Neural progenitor cell (in vitro differentiated cells): Measurements from ENCODE around the gene ASB13. TPM values are rescaled to one million over a fixed set of nuclear protein-coding genes. Genes with fewer than 3 reads are reported as not detected.

Experiments used
- DNase-seq: peaks from one replicate; pipeline ENCODE4 v3.0.0-alpha.2; 2016; ENCODE audit warnings: low spot score
- H2AFZ ChIP-seq: fragments of 200-600 bp; sonication (generic); replicated peaks from 2 replicates; pipeline ENCODE4 v1.6.1; 2016; ENCODE audit warnings: antibody characterized with exemption
- H3F3A ChIP-seq: fragments of 200-600 bp; sonication (generic); 2 replicates; pipeline ENCODE4 v1.6.1; 2016; ENCODE audit warnings: antibody characterized with exemption, low read depth
- H3K27ac ChIP-seq: fragments of 200-600 bp; sonication (generic); 2 replicates; pipeline ENCODE4 v1.5.1; 2016; ENCODE audit warnings: mild to moderate bottlenecking
- H3K27me3 ChIP-seq: fragments of 200-600 bp; sonication (generic); 2 replicates; pipeline ENCODE4 v1.6.1; 2016; ENCODE audit warnings: mild to moderate bottlenecking, moderate library complexity
- H3K36me3 ChIP-seq: fragments of 200-600 bp; sonication (generic); 2 replicates; pipeline ENCODE4 v1.5.1; 2016
- H3K4me1 ChIP-seq: fragments of 200-600 bp; sonication (generic); 2 replicates; pipeline ENCODE4 v1.6.1; 2016; ENCODE audit warnings: mixed run types
- H3K4me2 ChIP-seq: fragments of 200-600 bp; sonication (generic); 2 replicates; pipeline ENCODE4 v1.6.1; 2016
- H3K4me3 ChIP-seq: fragments of 200-600 bp; sonication (generic); 2 replicates; pipeline ENCODE4 v1.5.1; 2016
- H3K79me2 ChIP-seq: fragments of 200-600 bp; sonication (generic); 2 replicates; pipeline ENCODE4 v1.6.1; 2016; ENCODE audit warnings: low read depth
- H3K9ac ChIP-seq: fragments of 200-600 bp; sonication (generic); 2 replicates; pipeline ENCODE4 v1.6.1; 2016
- H3K9me3 ChIP-seq: fragments of 200-600 bp; sonication (generic); 2 replicates; pipeline ENCODE4 v1.5.1; 2016; ENCODE audit warnings: low read depth
- H4K20me1 ChIP-seq: fragments of 200-600 bp; sonication (generic); 2 replicates; pipeline ENCODE4 v1.6.1; 2016; ENCODE audit warnings: low read depth
- H3K27ac Mint-ChIP-seq: 3 replicates; pipeline ENCODE4 v1.8.0; 2021; ENCODE audit warnings: mixed read lengths
- H3K27me3 Mint-ChIP-seq: 2 replicates; pipeline ENCODE4 v1.8.0; 2022; ENCODE audit warnings: low read depth, mild to moderate bottlenecking, inconsistent platforms, moderate library complexity, mixed read lengths; ENCODE audit not compliant: insufficient read depth
- H3K36me3 Mint-ChIP-seq: 3 replicates; pipeline ENCODE4 v1.8.0; 2021; ENCODE audit warnings: mixed read lengths
- H3K4me1 Mint-ChIP-seq: 3 replicates; pipeline ENCODE4 v1.8.0; 2021; ENCODE audit warnings: mixed read lengths
- H3K4me3 Mint-ChIP-seq: 3 replicates; pipeline ENCODE4 v1.8.0; 2021; ENCODE audit warnings: mild to moderate bottlenecking, moderate library complexity, mixed read lengths
- H3K9me3 Mint-ChIP-seq: 3 replicates; pipeline ENCODE4 v1.8.0; 2020; ENCODE audit warnings: mixed read lengths
- EZH2 ChIP-seq: fragments of 200-600 bp; sonication (generic); IDR thresholded peaks from 2 replicates; pipeline ENCODE4 v1.6.1; 2017; ENCODE audit warnings: antibody characterized with exemption, mild to moderate bottlenecking, moderate library complexity
- EZH2phosphoT487 ChIP-seq: fragments of 200-600 bp; sonication (generic); IDR thresholded peaks from 2 replicates; pipeline ENCODE4 v1.6.1; 2017; ENCODE audit warnings: antibody characterized with exemption
- total RNA-seq: library from RNA; depleted of rRNA; stranded (reverse); fragments of >200 nt; gene quantifications from 2 replicates; pipeline ENCODE4 v1.2.3, GENCODE V29; 2015; ENCODE audit warnings: low replicate concordance
- TF ChIP-seq, protein P1 (sequence below): fragments of 200-600 bp; sonication (generic); IDR thresholded peaks from 2 replicates; pipeline ENCODE4 v1.5.1; 2017; ENCODE audit warnings: antibody characterized with exemption, mild to moderate bottlenecking

The ASB13 gene, protein sequence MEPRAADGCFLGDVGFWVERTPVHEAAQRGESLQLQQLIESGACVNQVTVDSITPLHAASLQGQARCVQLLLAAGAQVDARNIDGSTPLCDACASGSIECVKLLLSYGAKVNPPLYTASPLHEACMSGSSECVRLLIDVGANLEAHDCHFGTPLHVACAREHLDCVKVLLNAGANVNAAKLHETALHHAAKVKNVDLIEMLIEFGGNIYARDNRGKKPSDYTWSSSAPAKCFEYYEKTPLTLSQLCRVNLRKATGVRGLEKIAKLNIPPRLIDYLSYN
- 15.0 and 18.1 TPM in 2 replicates for total RNA-seq

DNA sequence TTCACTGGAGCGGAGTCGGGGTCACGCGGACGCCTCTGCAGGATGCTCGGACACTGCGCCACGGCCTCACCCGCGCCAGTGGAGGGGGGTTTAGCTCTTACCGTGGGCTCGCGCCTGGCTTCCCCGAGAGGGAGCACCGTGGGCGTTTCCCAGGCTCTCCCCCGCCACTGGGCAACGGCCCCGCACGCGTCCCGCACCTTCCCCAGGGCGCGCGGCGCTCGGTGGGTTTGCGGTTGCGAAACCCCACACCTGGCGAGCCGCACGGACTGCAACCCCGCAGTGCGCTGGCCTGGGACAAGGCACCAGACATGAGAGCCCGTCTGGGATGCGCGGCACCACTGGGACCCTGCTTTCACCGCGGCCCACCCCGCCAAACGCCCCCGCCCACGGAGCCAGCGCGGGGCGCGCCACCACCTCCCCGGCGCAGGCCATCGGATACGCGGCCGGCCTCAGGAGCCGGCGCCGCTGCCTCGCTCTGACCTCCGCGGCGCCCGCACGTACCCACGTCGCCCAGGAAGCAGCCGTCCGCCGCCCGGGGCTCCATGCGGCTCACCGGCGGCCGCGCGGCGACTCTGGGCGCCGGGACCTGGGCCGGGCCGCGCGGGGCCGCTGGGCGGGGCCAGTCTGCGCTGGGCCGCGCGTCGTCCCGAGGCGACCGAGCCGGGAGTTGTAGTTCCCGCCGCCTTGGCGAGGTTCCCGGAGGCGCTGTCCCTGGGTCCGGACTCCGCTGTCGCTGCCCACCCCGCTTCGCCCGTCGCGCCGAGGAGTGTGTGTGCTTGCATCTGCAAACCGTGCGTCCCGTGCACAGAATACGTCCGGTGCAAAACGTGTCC is at the start of gene ASB13:
ASB13 (minus strand) TSS at position 588 of the 833 bp plus-strand sequence; CDS start at position 544, 44 bp downstream.
- H3K27ac Mint-ChIP-seq, result peak within 1 kb of the TSS; percentile 93

DNA sequence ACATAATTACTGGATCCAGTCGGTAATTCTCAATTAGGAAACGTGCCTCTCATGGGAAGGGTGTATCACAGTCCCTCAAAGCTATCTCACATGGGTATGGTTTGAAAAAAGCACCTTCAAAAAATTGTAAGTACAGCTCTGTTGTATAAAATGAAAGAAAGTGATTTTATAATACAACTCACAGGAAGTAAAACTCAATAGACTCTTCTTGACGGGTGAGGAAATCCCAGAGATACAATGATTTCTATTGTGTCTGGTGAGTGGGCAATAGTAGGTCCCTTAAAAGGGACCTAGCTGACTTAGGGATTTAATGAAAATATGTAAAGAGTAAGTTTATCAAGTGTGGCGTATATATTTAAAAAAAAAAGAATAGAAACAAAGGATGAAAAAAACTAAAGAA is 45.2 kb upstream of the ASB13 start:
- peaks cover 3% of the 10 kb centered on the region for H3K27me3 Mint-ChIP-seq
- Histone ChIP-seq H3K9ac (no peak overlapping the region), H3F3A (no peaks in the 10 kb centered on the region), H3K9me3 (no peaks in the 10 kb centered on the region), H3K27me3 (no peaks in the 10 kb centered on the region), H3K27ac (no peak overlapping the region), H2AFZ (no peak overlapping the region), H3K4me3 (no peak overlapping the region), H3K79me2 (peaks cover 60% of the 10 kb centered on the region), H3K36me3 (no peaks in the 10 kb centered on the region), H4K20me1 (no peaks in the 10 kb centered on the region), H3K4me2 (no peak overlapping the region), H3K4me1 (no peaks in the 10 kb centered on the region)
- no peak overlapping the region for H3K4me3 Mint-ChIP-seq
- no peaks in the 10 kb centered on the region for H3K4me1 Mint-ChIP-seq
- TF ChIP-seq, protein P1, sequence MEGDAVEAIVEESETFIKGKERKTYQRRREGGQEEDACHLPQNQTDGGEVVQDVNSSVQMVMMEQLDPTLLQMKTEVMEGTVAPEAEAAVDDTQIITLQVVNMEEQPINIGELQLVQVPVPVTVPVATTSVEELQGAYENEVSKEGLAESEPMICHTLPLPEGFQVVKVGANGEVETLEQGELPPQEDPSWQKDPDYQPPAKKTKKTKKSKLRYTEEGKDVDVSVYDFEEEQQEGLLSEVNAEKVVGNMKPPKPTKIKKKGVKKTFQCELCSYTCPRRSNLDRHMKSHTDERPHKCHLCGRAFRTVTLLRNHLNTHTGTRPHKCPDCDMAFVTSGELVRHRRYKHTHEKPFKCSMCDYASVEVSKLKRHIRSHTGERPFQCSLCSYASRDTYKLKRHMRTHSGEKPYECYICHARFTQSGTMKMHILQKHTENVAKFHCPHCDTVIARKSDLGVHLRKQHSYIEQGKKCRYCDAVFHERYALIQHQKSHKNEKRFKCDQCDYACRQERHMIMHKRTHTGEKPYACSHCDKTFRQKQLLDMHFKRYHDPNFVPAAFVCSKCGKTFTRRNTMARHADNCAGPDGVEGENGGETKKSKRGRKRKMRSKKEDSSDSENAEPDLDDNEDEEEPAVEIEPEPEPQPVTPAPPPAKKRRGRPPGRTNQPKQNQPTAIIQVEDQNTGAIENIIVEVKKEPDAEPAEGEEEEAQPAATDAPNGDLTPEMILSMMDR, result no peak
- TF ChIP-seq EZH2phosphoT487, result no peak
- TF ChIP-seq EZH2, result no peak
- peaks cover 5% of the 10 kb centered on the region for H3K36me3 Mint-ChIP-seq
- no peak overlapping the region for H3K27ac Mint-ChIP-seq
- no peak for DNase-seq
- no peaks in the 10 kb centered on the region for H3K9me3 Mint-ChIP-seq

More for the DNA sequence above, at the start of gene ASB13:
- Histone ChIP-seq H3K4me3 (peak within 1 kb of the TSS; percentile 99), H4K20me1 (peaks cover 20% of the 10 kb centered on the region), H3K4me1 (peaks cover 30% of the 10 kb centered on the region), H3K9ac (peak within 1 kb of the TSS; percentile 69), H3K4me2 (peak within 1 kb of the TSS; percentile 90), H3K27me3 (peaks cover 35% of the 10 kb centered on the region), H2AFZ (peak within 1 kb of the TSS; percentile 99), H3K79me2 (peaks cover 21% of the 10 kb centered on the region), H3K9me3 (no peaks in the 10 kb centered on the region), H3K27ac (no peak within 1 kb of the TSS), H3F3A (peaks cover 34% of the 10 kb centered on the region), H3K36me3 (no peaks in the 10 kb centered on the region)
- peak; percentile 89 for DNase-seq
- no peaks in the 10 kb centered on the region for H3K9me3 Mint-ChIP-seq
- H3K4me3 Mint-ChIP-seq, result peak within 1 kb of the TSS; percentile 97
- H3K36me3 Mint-ChIP-seq, result no peaks in the 10 kb centered on the region
- peaks cover 13% of the 10 kb centered on the region for H3K27me3 Mint-ChIP-seq
- TF ChIP-seq, protein P1, result peak; percentile 24
- peak; percentile 13 for TF ChIP-seq EZH2phosphoT487
- TF ChIP-seq EZH2, result no peak
- H3K4me1 Mint-ChIP-seq, result peaks cover 21% of the 10 kb centered on the region

DNA sequence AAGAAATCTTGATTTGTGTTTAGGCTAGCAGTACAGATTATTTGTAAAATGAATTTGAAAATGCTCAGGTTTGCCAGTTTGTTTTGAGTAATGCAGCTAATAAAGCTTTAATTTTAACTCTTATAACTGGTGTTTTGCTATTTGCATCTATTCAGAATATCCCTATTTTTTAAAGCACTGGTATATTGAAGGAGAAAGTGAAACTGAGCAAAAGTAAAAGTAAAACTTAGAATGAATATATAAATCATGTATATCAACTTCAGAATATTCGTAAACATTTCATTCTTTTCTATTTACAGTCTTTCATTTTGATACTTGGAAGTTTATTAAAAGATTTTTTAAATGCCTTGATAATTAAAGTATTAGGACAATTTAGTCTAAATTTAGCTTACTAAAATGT is 44.5 kb upstream of the ASB13 start:
- H3K9ac ChIP-seq, result no peak overlapping the region
- Mint-ChIP-seq H3K4me1 (no peaks in the 10 kb centered on the region), H3K9me3 (no peaks in the 10 kb centered on the region), H3K36me3 (peaks cover 5% of the 10 kb centered on the region), H3K4me3 (no peak overlapping the region), H3K27me3 (peaks cover 3% of the 10 kb centered on the region), H3K27ac (no peak overlapping the region)
- no peaks in the 10 kb centered on the region for H3F3A ChIP-seq
- H3K4me3 ChIP-seq, result no peak overlapping the region
- TF ChIP-seq EZH2, result no peak
- no peak for TF ChIP-seq EZH2phosphoT487
- TF ChIP-seq, protein P1, result no peak
- H4K20me1 ChIP-seq, result no peaks in the 10 kb centered on the region
- no peaks in the 10 kb centered on the region for H3K27me3 ChIP-seq
- no peak for DNase-seq
- H3K9me3 ChIP-seq, result no peaks in the 10 kb centered on the region
- no peaks in the 10 kb centered on the region for H3K4me1 ChIP-seq
- no peak overlapping the region for H3K27ac ChIP-seq
- H3K79me2 ChIP-seq, result peaks cover 61% of the 10 kb centered on the region
- H3K36me3 ChIP-seq, result no peaks in the 10 kb centered on the region
- H3K4me2 ChIP-seq, result no peak overlapping the region
- no peak overlapping the region for H2AFZ ChIP-seq
